Panc1 (cell line): ENCODE results near the gene IREB2.

Source experiments
- CTCF ChIP-seq: fragments of 450-650 bp; IDR thresholded peaks from 2 replicates; pipeline ENCODE4 v1.5.1; 2017; ENCODE audit warnings: mild to moderate bottlenecking
- POLR2AphosphoS5 ChIP-seq: IDR thresholded peaks from 2 replicates; pipeline ENCODE4 v1.6.1; 2012; ENCODE audit warnings: mild to moderate bottlenecking, low read depth, low read length, moderate library complexity
- SIN3A ChIP-seq: IDR thresholded peaks from 2 replicates; pipeline ENCODE4 v1.6.1; 2012; ENCODE audit warnings: low read depth, mild to moderate bottlenecking, low read length, moderate library complexity, borderline replicate concordance; ENCODE audit not compliant: insufficient read depth
- TCF7L2 ChIP-seq: IDR thresholded peaks from 2 replicates; pipeline ENCODE4 v1.6.1; 2011; ENCODE audit warnings: mild to moderate bottlenecking, low read depth, low read length, inconsistent platforms
- TF ChIP-seq, protein P1 (sequence below), 2 experiments: IDR thresholded peaks; 2 replicates each; pipeline ENCODE4 v1.6.1; 2011 to 2012; ENCODE audit warnings: low read depth in 2 of 2, control low read depth in 1 of 2, low read length in 1 of 2, mild to moderate bottlenecking in 1 of 2, moderate library complexity in 1 of 2; ENCODE audit not compliant: insufficient read depth in 1 of 2

DNA sequence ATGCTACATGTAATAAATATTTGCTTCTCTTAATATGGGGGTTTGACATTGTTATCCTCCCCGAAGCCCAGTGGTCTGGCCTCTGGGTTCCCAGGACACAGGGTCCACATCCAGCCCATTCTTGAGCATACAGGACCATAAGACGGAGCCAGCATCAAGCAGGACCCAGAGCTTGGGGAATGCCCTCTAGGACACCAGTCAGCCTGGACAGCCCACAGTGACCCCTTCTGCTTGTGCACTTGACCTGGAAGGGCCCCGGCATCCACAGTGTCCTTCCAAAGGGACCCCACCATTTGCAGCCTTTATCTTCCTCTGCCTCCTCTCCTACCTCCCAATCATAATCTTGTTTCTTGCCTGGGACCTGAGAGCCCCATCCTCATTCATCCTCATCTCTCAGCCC is 46.2 kb upstream of the IREB2 start:
- TF ChIP-seq CTCF (no peak), POLR2AphosphoS5 (no peak), TCF7L2 (no peak), SIN3A (no peak)
- TF ChIP-seq, protein P1, sequence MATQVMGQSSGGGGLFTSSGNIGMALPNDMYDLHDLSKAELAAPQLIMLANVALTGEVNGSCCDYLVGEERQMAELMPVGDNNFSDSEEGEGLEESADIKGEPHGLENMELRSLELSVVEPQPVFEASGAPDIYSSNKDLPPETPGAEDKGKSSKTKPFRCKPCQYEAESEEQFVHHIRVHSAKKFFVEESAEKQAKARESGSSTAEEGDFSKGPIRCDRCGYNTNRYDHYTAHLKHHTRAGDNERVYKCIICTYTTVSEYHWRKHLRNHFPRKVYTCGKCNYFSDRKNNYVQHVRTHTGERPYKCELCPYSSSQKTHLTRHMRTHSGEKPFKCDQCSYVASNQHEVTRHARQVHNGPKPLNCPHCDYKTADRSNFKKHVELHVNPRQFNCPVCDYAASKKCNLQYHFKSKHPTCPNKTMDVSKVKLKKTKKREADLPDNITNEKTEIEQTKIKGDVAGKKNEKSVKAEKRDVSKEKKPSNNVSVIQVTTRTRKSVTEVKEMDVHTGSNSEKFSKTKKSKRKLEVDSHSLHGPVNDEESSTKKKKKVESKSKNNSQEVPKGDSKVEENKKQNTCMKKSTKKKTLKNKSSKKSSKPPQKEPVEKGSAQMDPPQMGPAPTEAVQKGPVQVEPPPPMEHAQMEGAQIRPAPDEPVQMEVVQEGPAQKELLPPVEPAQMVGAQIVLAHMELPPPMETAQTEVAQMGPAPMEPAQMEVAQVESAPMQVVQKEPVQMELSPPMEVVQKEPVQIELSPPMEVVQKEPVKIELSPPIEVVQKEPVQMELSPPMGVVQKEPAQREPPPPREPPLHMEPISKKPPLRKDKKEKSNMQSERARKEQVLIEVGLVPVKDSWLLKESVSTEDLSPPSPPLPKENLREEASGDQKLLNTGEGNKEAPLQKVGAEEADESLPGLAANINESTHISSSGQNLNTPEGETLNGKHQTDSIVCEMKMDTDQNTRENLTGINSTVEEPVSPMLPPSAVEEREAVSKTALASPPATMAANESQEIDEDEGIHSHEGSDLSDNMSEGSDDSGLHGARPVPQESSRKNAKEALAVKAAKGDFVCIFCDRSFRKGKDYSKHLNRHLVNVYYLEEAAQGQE (IDR thresholded peaks at IDR 0.05; ENCODE audit: insufficient read depth in 1 of 2, low read depth in 2 of 2, low read length in 1 of 2), result no peak
